GM23338 (cell line): ENCODE results near the gene GCK. TPM values are rescaled to one million over a fixed set of nuclear protein-coding genes. Genes with fewer than 3 reads are reported as not detected.

ENCODE experiments used
- ATAC-seq: fragments of 200-7000 bp; cut with Tn5 transposase; 3 replicates; pipeline ENCODE4 v1.9.1; 2020
- DNase-seq: peaks from one replicate; pipeline ENCODE4 v3.0.0-alpha.2; 2015; ENCODE audit warnings: low spot score
- H2AFZ ChIP-seq: fragments of 200-600 bp; sonication (generic); 2 replicates; pipeline ENCODE4 v1.8.0; 2016; ENCODE audit warnings: antibody characterized with exemption, mild to moderate bottlenecking, moderate library complexity
- H3F3A ChIP-seq: fragments of 200-600 bp; sonication (generic); replicated peaks from 2 replicates; pipeline ENCODE4 v1.8.0; 2017; ENCODE audit warnings: antibody characterized with exemption, mixed run types, low read depth
- H3K27ac ChIP-seq: fragments of 200-600 bp; sonication (generic); 2 replicates; pipeline ENCODE4 v1.6.1; 2016; ENCODE audit warnings: low read depth
- H3K27me3 ChIP-seq: fragments of 200-600 bp; sonication (generic); 2 replicates; pipeline ENCODE4 v1.8.0; 2016; ENCODE audit warnings: mild to moderate bottlenecking, mixed run types, moderate library complexity; ENCODE audit not compliant: insufficient read depth
- H3K36me3 ChIP-seq: fragments of 200-600 bp; sonication (generic); 2 replicates; pipeline ENCODE4 v1.8.0; 2016; ENCODE audit warnings: mild to moderate bottlenecking; ENCODE audit not compliant: insufficient read depth
- H3K4me1 ChIP-seq: fragments of 200-600 bp; sonication (generic); 2 replicates; pipeline ENCODE4 v1.8.0; 2016; ENCODE audit warnings: mild to moderate bottlenecking, moderate library complexity; ENCODE audit not compliant: insufficient read depth
- H3K4me2 ChIP-seq: fragments of 200-600 bp; sonication (generic); 2 replicates; pipeline ENCODE4 v1.7.1; 2017; ENCODE audit warnings: mixed run types
- H3K4me3 ChIP-seq: fragments of 200-600 bp; sonication (generic); 2 replicates; pipeline ENCODE4 v1.6.1; 2016; ENCODE audit warnings: mixed run types
- H3K79me2 ChIP-seq: fragments of 200-600 bp; sonication (generic); replicated peaks from 2 replicates; pipeline ENCODE4 v1.8.0; 2017; ENCODE audit warnings: mild to moderate bottlenecking; ENCODE audit not compliant: insufficient read depth
- H3K9me2 ChIP-seq: fragments of 200-600 bp; sonication (generic); 2 replicates; pipeline ENCODE4 v1.8.0; 2017; ENCODE audit not compliant: insufficient read depth
- H4K20me1 ChIP-seq: fragments of 200-600 bp; sonication (generic); replicated peaks from 2 replicates; pipeline ENCODE4 v1.8.0; 2017; ENCODE audit warnings: mild to moderate bottlenecking; ENCODE audit not compliant: insufficient read depth
- H3K27ac Mint-ChIP-seq: 2 replicates; pipeline ENCODE4 v1.8.0; 2020; ENCODE audit warnings: inconsistent platforms, mild to moderate bottlenecking, moderate library complexity, mixed read lengths
- H3K27me3 Mint-ChIP-seq: 3 replicates; pipeline ENCODE4 v1.8.0; 2022; ENCODE audit warnings: low read depth, mild to moderate bottlenecking, moderate library complexity, mixed read lengths, inconsistent platforms; ENCODE audit not compliant: insufficient read depth, poor library complexity
- H3K36me3 Mint-ChIP-seq: 3 replicates; pipeline ENCODE4 v1.8.0; 2021; ENCODE audit warnings: low read depth, mild to moderate bottlenecking, inconsistent platforms, moderate library complexity, mixed read lengths
- H3K4me1 Mint-ChIP-seq: 3 replicates; pipeline ENCODE4 v1.8.0; 2020; ENCODE audit warnings: mild to moderate bottlenecking, inconsistent platforms, mixed read lengths
- H3K4me3 Mint-ChIP-seq: 3 replicates; pipeline ENCODE4 v1.8.0; 2021; ENCODE audit warnings: moderate library complexity, mild to moderate bottlenecking, inconsistent platforms, mixed read lengths
- H3K9me3 Mint-ChIP-seq: 3 replicates; pipeline ENCODE4 v1.8.0; 2020; ENCODE audit warnings: moderate library complexity, mild to moderate bottlenecking, inconsistent platforms, mixed read lengths
- CTCF ChIP-seq, 2 experiments: fragments of 200-600 bp in 1 of 2; sonication (generic) in 1 of 2; conservative IDR thresholded peaks; 2 replicates each; pipeline versions ENCODE4 v1.5.1 to v1.6.1; 2016 to 2017; ENCODE audit warnings: antibody characterized with exemption in 2 of 2, low read depth in 2 of 2, mild to moderate bottlenecking in 2 of 2, moderate library complexity in 1 of 2
- ETS1 ChIP-seq: IDR thresholded peaks from 2 replicates; pipeline ENCODE4 v1.6.1; 2016; ENCODE audit warnings: antibody characterized with exemption
- EZH2 ChIP-seq: fragments of 200-600 bp; sonication (generic); IDR thresholded peaks from one replicate; pipeline ENCODE4 v1.8.0; 2017; ENCODE audit warnings: antibody characterized with exemption, mild to moderate bottlenecking, low read depth; ENCODE audit not compliant: unreplicated experiment
- JUNB ChIP-seq: IDR thresholded peaks from one replicate; pipeline ENCODE4 v1.6.1; 2016; ENCODE audit warnings: antibody characterized with exemption; ENCODE audit not compliant: unreplicated experiment
- POLR2AphosphoS5 ChIP-seq: IDR thresholded peaks from 2 replicates; pipeline ENCODE4 v1.6.1; 2016; ENCODE audit warnings: antibody characterized with exemption, low read depth
- REST ChIP-seq: IDR thresholded peaks from one replicate; pipeline ENCODE4 v1.6.1; 2018; ENCODE audit warnings: antibody characterized with exemption; ENCODE audit not compliant: unreplicated experiment
- ZNF114 ChIP-seq: fragments of 250-450 bp; sonication (Bioruptor Pico); IDR thresholded peaks from 2 replicates; pipeline ENCODE4 v1.5.0; 2020; ENCODE audit warnings: mild to moderate bottlenecking, moderate library complexity
- ZNF331 ChIP-seq: fragments of 250-450 bp; sonication (Bioruptor Pico); IDR thresholded peaks from 2 replicates; pipeline ENCODE4 v1.5.0; 2020; ENCODE audit warnings: low read depth, mild to moderate bottlenecking, moderate library complexity
- ZNF462 ChIP-seq: fragments of 250-450 bp; sonication (Bioruptor Pico); IDR thresholded peaks from 2 replicates; pipeline ENCODE4 v1.5.0; 2020; ENCODE audit warnings: mild to moderate bottlenecking, moderate library complexity
- polyA plus RNA-seq: library from polyadenylated mRNA; unstranded; fragments of >200 nt; fragmentation: Nextera tagmentation; extraction: Ambion mirVana; gene quantifications from 2 replicates; pipeline ENCODE4 v1.2.1, GENCODE V29; 2016
- total RNA-seq: library from RNA; depleted of rRNA; stranded (reverse); fragments of >200 nt; shearing (Covaris generic); gene quantifications from 2 replicates; pipeline ENCODE4 v1.2.3, GENCODE V29; 2014

Gene GCK
- total and polyA plus RNA-seq, 2 experiments from 2014 or later = 6.1 to 7.3 TPM

- no peak overlapping the region for H3K27ac ChIP-seq
- H2AFZ ChIP-seq = no peak overlapping the region; the same call in 1 of the 2 replicates
- DNase-seq (no peak), ATAC-seq (no peak)
- H3F3A ChIP-seq = no peaks in the 10 kb centered on the region
- H3K79me2 ChIP-seq = no peaks in the 10 kb centered on the region
- Mint-ChIP-seq H3K36me3 (no peaks in the 10 kb centered on the region), H3K9me3 (no peaks in the 10 kb centered on the region), H3K27ac (no peak overlapping the region), H3K27me3 (peaks cover 10% of the 10 kb centered on the region), H3K4me1 (peaks cover 37% of the 10 kb centered on the region), H3K4me3 (no peak overlapping the region)
- H3K9me2 ChIP-seq = no peaks in the 10 kb centered on the region
- H3K27me3 ChIP-seq = no peaks in the 10 kb centered on the region
- no peaks in the 10 kb centered on the region for H3K36me3 ChIP-seq
- no peaks in the 10 kb centered on the region for H4K20me1 ChIP-seq
- H3K4me2 ChIP-seq = no peak overlapping the region
- H3K4me3 ChIP-seq = no peak overlapping the region
- peaks cover 8% of the 10 kb centered on the region for H3K4me1 ChIP-seq
- TF ChIP-seq ZNF114 (no peak), ZNF331 (CRISPR knock-in tag) (no peak), ZNF462 (CRISPR knock-in tag) (no peak), EZH2 (no peak)
Measured at GRCh38 chr7:44220358-44221112, 31.3 kb upstream of the GCK start.

- Histone ChIP-seq H3K27me3 (no peaks in the 10 kb centered on the region), H3F3A (no peaks in the 10 kb centered on the region), H3K4me2 (no peak overlapping the region), H4K20me1 (no peaks in the 10 kb centered on the region), H3K4me1 (peaks cover 8% of the 10 kb centered on the region), H3K36me3 (no peaks in the 10 kb centered on the region), H2AFZ (no peak overlapping the region), H3K4me3 (no peak overlapping the region), H3K79me2 (no peaks in the 10 kb centered on the region), H3K9me2 (no peaks in the 10 kb centered on the region), H3K27ac (no peak overlapping the region)
- TF ChIP-seq CTCF (conservative IDR thresholded peaks at IDR 0.05; ENCODE audit: low read depth in 2 of 2) (no peak), POLR2AphosphoS5 (no peak), REST (no peak), ETS1 (no peak), JUNB (no peak), ZNF331 (CRISPR knock-in tag) (no peak)
- Mint-ChIP-seq H3K36me3 (no peaks in the 10 kb centered on the region), H3K27me3 (peaks cover 10% of the 10 kb centered on the region), H3K9me3 (no peaks in the 10 kb centered on the region), H3K27ac (no peak overlapping the region), H3K4me3 (no peak overlapping the region), H3K4me1 (peaks cover 37% of the 10 kb centered on the region)
- no peak for ATAC-seq
- DNase-seq = no peak
Measured at GRCh38 chr7:44220046-44220357, 30.8 kb upstream of the GCK start.
